Testis (tissue), 3 donors: ENCODE results near the gene LRRC15. TPM values are rescaled to one million over a fixed set of nuclear protein-coding genes. Genes with fewer than 3 reads are reported as not detected.

Experiments used
- DNase-seq: peaks from one replicate; pipeline ENCODE4 v3.0.0-alpha.2; 2019
- H3K27ac ChIP-seq, 2 donors: fragments of 200-600 bp; sonication (generic); one replicate each; pipeline ENCODE4 v1.5.1; 2019
- H3K27me3 ChIP-seq: fragments of 200-600 bp; sonication (generic); one replicate; pipeline ENCODE4 v1.5.1; 2019
- H3K36me3 ChIP-seq: fragments of 200-600 bp; sonication (generic); one replicate; pipeline ENCODE4 v1.5.1; 2017; ENCODE audit warnings: low read depth; ENCODE audit errors: missing control alignments
- H3K4me1 ChIP-seq: fragments of 200-600 bp; sonication (generic); one replicate; pipeline ENCODE4 v1.5.1; 2019
- H3K4me3 ChIP-seq, 2 donors: fragments of 200-600 bp; sonication (generic); one replicate each; pipeline ENCODE4 v1.5.1; 2017 to 2019
- H3K9me3 ChIP-seq: fragments of 200-600 bp; sonication (generic); one replicate; pipeline ENCODE4 v1.5.1; 2017
- CTCF ChIP-seq, 3 experiments: fragments of 450-650 bp in 2 of 3; fragments of 200-600 bp in 1 of 3; sonication (generic) in 1 of 3; IDR thresholded peaks; one replicate each; pipeline ENCODE4 v1.5.1; 2016 to 2019; ENCODE audit warnings: antibody characterized with exemption in 3 of 3, mild to moderate bottlenecking in 2 of 3, moderate library complexity in 1 of 3
- POLR2A ChIP-seq: fragments of 450-650 bp; IDR thresholded peaks from one replicate; pipeline ENCODE4 v1.6.1; 2017; ENCODE audit warnings: antibody characterized with exemption, mild to moderate bottlenecking, moderate library complexity
- WGBS, 2 donors: methylation state at CpG; one replicate each; pipeline ENCODE4 v1.1.5; 2018; 5-methylcytosine and 5-hydroxymethylcytosine counted together
- intact Hi-C: fragments of 100-400 bp; cut with DNase I; formaldehyde crosslinking; loops from one replicate; pipeline ENCODE4 v1.15.1; 2023; ENCODE audit warnings: low total_unique reads
- polyA plus RNA-seq: library from polyadenylated mRNA; stranded (reverse); fragments of 350-450 nt; fragmentation: Illumina TruSeq; extraction: RNeasy Lipid Tissue Mini Kit (QIAGEN cat#74804); gene quantifications from one replicate; pipeline ENCODE4 v1.2.3, GENCODE V29; 2014; ENCODE audit warnings: low read depth, low replicate concordance; ENCODE audit not compliant: insufficient read depth
- total RNA-seq, 2 donors: library from RNA; depleted of rRNA; stranded (reverse); fragments of >200 nt; gene quantifications; one replicate each; pipeline ENCODE4 v1.2.3, GENCODE V29; 2016

LRRC15 gene
- total and polyA plus RNA-seq, 3 donors from 2014 or later = 0.06 to 0.75 TPM; not detected in 1

GRCh38 chr3:194404365-194405140 is 35.0 kb upstream of the LRRC15 start:
- Histone ChIP-seq H3K9me3 (no peaks in the 10 kb centered on the region), H3K36me3 (no peaks in the 10 kb centered on the region), H3K27ac (no peak overlapping the region), H3K27me3 (no peaks in the 10 kb centered on the region), H3K4me3 (no peak overlapping the region), H3K4me1 (no peaks in the 10 kb centered on the region)
- 47 to 56% methylated on average over 10 of the region's 10 CpGs for WGBS, 2 donors
- no peak for TF ChIP-seq POLR2A
- peak; percentile 46 to 84 (median 52) for TF ChIP-seq CTCF (IDR thresholded peaks at IDR 0.05)
- intact Hi-C loops = loop anchor here (5.0 kb wide), 1 partner anchor 62 kb away; no protein-coding TSS in a partner anchor
- peak; percentile 56 for DNase-seq

GRCh38 chr3:194401868-194402329 is 32.4 kb upstream of the LRRC15 start:
- Histone ChIP-seq H3K9me3 (no peaks in the 10 kb centered on the region), H3K36me3 (no peaks in the 10 kb centered on the region), H3K27me3 (no peaks in the 10 kb centered on the region), H3K4me3 (no peak overlapping the region), H3K27ac (no peak overlapping the region), H3K4me1 (peaks cover 3% of the 10 kb centered on the region)
- no peak for TF ChIP-seq POLR2A
- TF ChIP-seq CTCF (IDR thresholded peaks at IDR 0.05) = no peak
- DNase-seq = no peak
- WGBS, 2 donors = 66 to 68% methylated on average over 8 of the region's 8 CpGs
- intact Hi-C loops = loop anchor here (5.0 kb wide), 1 partner anchor 60 kb away; no protein-coding TSS in a partner anchor

GRCh38 chr3:194401346-194401745 is 31.8 kb upstream of the LRRC15 start:
- no peak overlapping the region for H3K4me3 ChIP-seq
- H3K36me3 ChIP-seq = no peaks in the 10 kb centered on the region
- intact Hi-C loops = loop anchor here (5.0 kb wide), 1 partner anchor 59 kb away; no protein-coding TSS in a partner anchor
- H3K9me3 ChIP-seq = no peaks in the 10 kb centered on the region
- TF ChIP-seq POLR2A (no peak), CTCF (IDR thresholded peaks at IDR 0.05) (no peak)
- H3K27me3 ChIP-seq = no peaks in the 10 kb centered on the region
- DNase-seq = no peak
- H3K4me1 ChIP-seq = peaks cover 5% of the 10 kb centered on the region
- WGBS, 2 donors = 88 to 90% methylated on average over 5 to 9 of the region's 9 CpGs
- H3K27ac ChIP-seq = no peak overlapping the region

GRCh38 chr3:194399874-194400411 is 30.4 kb upstream of the LRRC15 start:
- H3K27me3 ChIP-seq = no peaks in the 10 kb centered on the region
- DNase-seq = no peak
- TF ChIP-seq POLR2A (no peak), CTCF (IDR thresholded peaks at IDR 0.05) (no peak)
- peaks cover 5% of the 10 kb centered on the region for H3K4me1 ChIP-seq
- H3K36me3 ChIP-seq = no peaks in the 10 kb centered on the region
- H3K4me3 ChIP-seq = no peak overlapping the region
- intact Hi-C loops = loop anchor here (5.0 kb wide), 1 partner anchor 58 kb away; no protein-coding TSS in a partner anchor
- no peak overlapping the region for H3K27ac ChIP-seq
- 76 to 84% methylated on average over 13 to 15 of the region's 15 CpGs for WGBS, 2 donors
- no peaks in the 10 kb centered on the region for H3K9me3 ChIP-seq
